ENCODE results near the gene CYB561. TPM values are rescaled to one million over a fixed set of nuclear protein-coding genes. Genes with fewer than 3 reads are reported as not detected.

CYB561 gene
- total and polyA plus RNA-seq, 9 of the 15 experiments (the other 6 are each of a cell fraction or from before 2014, with no cell fraction given), result 4.0 to 30.8 (median 17.4) TPM

DNA sequence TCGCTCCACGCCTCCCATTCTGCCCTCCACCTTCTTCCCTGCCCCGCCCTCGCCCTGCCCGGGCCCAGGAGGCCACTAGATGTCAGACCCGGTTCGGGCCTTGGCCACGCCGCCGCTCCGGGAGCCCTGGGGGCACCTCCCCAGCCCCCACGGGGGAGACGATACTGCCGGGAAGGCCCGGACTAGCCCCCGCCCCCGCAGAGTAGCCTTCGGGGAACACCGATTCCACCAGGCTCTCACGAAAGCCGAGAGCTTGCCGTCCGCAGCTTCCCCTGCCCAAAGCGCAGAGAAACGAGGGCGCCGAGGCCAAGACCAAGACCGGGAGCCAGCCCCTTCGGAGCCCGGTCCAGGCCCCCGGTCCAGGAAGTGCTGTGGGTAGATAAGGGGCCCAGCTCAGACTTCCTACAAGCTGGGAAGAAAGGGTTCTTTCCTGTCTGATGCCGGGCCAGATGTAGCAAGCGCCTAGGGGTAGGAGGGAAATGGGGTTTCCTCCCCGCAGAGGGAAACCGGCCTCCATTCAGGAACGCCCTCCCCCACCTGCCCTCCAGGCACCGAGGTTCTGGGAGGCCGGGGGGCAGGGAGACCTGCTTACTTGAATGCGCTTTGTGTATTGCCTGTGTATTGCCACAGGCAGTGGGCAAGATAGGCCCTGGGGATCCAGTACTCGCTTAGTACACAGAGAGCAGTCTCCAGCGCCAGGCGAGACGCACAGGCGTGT, 806 bp upstream of the CYB561 start (continued):
- TF ChIP-seq, protein P1, sequence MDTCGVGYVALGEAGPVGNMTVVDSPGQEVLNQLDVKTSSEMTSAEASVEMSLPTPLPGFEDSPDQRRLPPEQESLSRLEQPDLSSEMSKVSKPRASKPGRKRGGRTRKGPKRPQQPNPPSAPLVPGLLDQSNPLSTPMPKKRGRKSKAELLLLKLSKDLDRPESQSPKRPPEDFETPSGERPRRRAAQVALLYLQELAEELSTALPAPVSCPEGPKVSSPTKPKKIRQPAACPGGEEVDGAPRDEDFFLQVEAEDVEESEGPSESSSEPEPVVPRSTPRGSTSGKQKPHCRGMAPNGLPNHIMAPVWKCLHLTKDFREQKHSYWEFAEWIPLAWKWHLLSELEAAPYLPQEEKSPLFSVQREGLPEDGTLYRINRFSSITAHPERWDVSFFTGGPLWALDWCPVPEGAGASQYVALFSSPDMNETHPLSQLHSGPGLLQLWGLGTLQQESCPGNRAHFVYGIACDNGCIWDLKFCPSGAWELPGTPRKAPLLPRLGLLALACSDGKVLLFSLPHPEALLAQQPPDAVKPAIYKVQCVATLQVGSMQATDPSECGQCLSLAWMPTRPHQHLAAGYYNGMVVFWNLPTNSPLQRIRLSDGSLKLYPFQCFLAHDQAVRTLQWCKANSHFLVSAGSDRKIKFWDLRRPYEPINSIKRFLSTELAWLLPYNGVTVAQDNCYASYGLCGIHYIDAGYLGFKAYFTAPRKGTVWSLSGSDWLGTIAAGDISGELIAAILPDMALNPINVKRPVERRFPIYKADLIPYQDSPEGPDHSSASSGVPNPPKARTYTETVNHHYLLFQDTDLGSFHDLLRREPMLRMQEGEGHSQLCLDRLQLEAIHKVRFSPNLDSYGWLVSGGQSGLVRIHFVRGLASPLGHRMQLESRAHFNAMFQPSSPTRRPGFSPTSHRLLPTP (IDR thresholded peaks at IDR 0.05; ENCODE audit: borderline replicate concordance, extremely low read depth, insufficient read length), result no peak
- TF ChIP-seq, protein P2, sequence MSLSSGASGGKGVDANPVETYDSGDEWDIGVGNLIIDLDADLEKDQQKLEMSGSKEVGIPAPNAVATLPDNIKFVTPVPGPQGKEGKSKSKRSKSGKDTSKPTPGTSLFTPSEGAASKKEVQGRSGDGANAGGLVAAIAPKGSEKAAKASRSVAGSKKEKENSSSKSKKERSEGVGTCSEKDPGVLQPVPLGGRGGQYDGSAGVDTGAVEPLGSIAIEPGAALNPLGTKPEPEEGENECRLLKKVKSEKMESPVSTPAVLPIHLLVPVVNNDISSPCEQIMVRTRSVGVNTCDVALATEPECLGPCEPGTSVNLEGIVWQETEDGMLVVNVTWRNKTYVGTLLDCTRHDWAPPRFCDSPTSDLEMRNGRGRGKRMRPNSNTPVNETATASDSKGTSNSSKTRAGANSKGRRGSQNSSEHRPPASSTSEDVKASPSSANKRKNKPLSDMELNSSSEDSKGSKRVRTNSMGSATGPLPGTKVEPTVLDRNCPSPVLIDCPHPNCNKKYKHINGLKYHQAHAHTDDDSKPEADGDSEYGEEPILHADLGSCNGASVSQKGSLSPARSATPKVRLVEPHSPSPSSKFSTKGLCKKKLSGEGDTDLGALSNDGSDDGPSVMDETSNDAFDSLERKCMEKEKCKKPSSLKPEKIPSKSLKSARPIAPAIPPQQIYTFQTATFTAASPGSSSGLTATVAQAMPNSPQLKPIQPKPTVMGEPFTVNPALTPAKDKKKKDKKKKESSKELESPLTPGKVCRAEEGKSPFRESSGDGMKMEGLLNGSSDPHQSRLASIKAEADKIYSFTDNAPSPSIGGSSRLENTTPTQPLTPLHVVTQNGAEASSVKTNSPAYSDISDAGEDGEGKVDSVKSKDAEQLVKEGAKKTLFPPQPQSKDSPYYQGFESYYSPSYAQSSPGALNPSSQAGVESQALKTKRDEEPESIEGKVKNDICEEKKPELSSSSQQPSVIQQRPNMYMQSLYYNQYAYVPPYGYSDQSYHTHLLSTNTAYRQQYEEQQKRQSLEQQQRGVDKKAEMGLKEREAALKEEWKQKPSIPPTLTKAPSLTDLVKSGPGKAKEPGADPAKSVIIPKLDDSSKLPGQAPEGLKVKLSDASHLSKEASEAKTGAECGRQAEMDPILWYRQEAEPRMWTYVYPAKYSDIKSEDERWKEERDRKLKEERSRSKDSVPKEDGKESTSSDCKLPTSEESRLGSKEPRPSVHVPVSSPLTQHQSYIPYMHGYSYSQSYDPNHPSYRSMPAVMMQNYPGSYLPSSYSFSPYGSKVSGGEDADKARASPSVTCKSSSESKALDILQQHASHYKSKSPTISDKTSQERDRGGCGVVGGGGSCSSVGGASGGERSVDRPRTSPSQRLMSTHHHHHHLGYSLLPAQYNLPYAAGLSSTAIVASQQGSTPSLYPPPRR (CRISPR knock-in tag; IDR thresholded peaks at IDR 0.05; ENCODE audit: borderline replicate concordance), result no peak
- TF ChIP-seq MEF2D (tag; conservative IDR thresholded peaks at IDR 0.05; ENCODE audit: low read depth) (no peak), ZNF124 (CRISPR knock-in tag; IDR thresholded peaks at IDR 0.05) (no peak), HNRNPK (IDR thresholded peaks at IDR 0.05; ENCODE audit: low read depth, low read length, poor library complexity, severe bottlenecking) (no peak), RBFOX2 (IDR thresholded peaks at IDR 0.05; ENCODE audit: low read depth, low read length) (peak; percentile 90), ARID1B (IDR thresholded peaks at IDR 0.05) (peak; percentile 44), ZNF24 (IDR thresholded peaks at IDR 0.05) (no peak), ZZZ3 (IDR thresholded peaks at IDR 0.05) (no peak), ZNF140 (CRISPR knock-in tag; IDR thresholded peaks at IDR 0.05) (no peak), TAL1 (IDR thresholded peaks at IDR 0.05) (no peak), HMG20B (CRISPR knock-in tag; IDR thresholded peaks at IDR 0.05) (no peak), EWSR1 (IDR thresholded peaks at IDR 0.05; ENCODE audit: borderline replicate concordance, low read depth, partially characterized antibody) (no peak), HDAC3 (IDR thresholded peaks at IDR 0.05; ENCODE audit: borderline replicate concordance, partially characterized antibody) (no peak)
- TF ChIP-seq, protein P3, sequence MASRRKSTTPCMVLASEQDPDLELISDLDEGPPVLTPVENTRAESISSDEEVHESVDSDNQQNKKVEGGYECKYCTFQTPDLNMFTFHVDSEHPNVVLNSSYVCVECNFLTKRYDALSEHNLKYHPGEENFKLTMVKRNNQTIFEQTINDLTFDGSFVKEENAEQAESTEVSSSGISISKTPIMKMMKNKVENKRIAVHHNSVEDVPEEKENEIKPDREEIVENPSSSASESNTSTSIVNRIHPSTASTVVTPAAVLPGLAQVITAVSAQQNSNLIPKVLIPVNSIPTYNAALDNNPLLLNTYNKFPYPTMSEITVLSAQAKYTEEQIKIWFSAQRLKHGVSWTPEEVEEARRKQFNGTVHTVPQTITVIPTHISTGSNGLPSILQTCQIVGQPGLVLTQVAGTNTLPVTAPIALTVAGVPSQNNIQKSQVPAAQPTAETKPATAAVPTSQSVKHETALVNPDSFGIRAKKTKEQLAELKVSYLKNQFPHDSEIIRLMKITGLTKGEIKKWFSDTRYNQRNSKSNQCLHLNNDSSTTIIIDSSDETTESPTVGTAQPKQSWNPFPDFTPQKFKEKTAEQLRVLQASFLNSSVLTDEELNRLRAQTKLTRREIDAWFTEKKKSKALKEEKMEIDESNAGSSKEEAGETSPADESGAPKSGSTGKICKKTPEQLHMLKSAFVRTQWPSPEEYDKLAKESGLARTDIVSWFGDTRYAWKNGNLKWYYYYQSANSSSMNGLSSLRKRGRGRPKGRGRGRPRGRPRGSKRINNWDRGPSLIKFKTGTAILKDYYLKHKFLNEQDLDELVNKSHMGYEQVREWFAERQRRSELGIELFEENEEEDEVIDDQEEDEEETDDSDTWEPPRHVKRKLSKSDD (conservative IDR thresholded peaks at IDR 0.05; ENCODE audit: low read length), result no peak
- TF ChIP-seq, protein P4, sequence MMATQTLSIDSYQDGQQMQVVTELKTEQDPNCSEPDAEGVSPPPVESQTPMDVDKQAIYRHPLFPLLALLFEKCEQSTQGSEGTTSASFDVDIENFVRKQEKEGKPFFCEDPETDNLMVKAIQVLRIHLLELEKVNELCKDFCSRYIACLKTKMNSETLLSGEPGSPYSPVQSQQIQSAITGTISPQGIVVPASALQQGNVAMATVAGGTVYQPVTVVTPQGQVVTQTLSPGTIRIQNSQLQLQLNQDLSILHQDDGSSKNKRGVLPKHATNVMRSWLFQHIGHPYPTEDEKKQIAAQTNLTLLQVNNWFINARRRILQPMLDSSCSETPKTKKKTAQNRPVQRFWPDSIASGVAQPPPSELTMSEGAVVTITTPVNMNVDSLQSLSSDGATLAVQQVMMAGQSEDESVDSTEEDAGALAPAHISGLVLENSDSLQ (IDR thresholded peaks at IDR 0.05), result no peak
